Left cardiac atrium (tissue), 4 donors: ENCODE data around the gene ARTN. TPM values are rescaled to one million over a fixed set of nuclear protein-coding genes. Genes with fewer than 3 reads are reported as not detected.
A peak's percentile ranks its signal among the peaks of the same experiment; 100 is the strongest.

ENCODE experiments used
- ATAC-seq, 2 donors: fragments of 200-7000 bp; cut with Tn5 transposase; one replicate each; pipeline ENCODE4 v1.9.1; 2020; ENCODE audit warnings: mild to moderate bottlenecking in 2 of 2, moderate library complexity in 2 of 2
- DNase-seq: peaks from one replicate; pipeline ENCODE4 v3.0.0-alpha.2; 2020
- intact Hi-C, 2 donors: fragments of 100-400 bp; cut with DNase I; formaldehyde crosslinking; loops; one replicate each; pipeline versions ENCODE4 v1.14.1 to v1.15.1; 2022 to 2023
- total RNA-seq, 2 donors: library from RNA; stranded (reverse); fragmentation: NEBNext Ultra II Directional; extraction: Animal tissue kit (Norgen Biotek cat#: 25700); gene quantifications; one replicate each; pipeline ENCODE4 v1.2.1, GENCODE V29; 2021
- donor health status: DM: no; HTN: yes; CAD: no.
- donor health status: DM: no; HTN: yes; CAD: no; lungs with severe emphysema.
- donor health status: DM: yes; HTN: yes; CAD: no.
- donor health status: Dilated cardiomyopathy.

ARTN gene
- total RNA-seq, 2 donors from 2014 or later = 0.18 to 0.86 TPM

DNA sequence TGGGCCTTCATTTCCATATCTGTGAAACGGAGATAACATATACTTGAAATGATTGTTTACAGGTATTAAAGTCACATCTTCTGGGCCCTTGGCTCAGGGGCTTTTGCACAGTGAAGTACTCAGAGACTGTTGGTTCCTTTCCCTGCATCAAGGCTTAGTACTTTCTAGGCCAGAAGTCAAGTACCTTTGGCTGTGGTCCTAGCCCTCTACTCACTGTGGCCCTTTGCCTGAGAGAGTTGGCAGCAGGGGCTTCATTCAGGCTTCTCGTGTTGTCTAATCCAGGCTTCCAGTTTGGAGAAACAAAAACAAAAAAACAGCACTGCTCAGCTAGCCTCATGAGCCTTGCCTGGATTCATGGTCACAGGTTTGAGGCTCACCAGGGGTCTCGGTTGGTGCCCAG, 28.1 kb downstream of the ARTN start:
- ATAC-seq (no peak), DNase-seq (no peak)
- intact Hi-C loops = no loop called here

DNA sequence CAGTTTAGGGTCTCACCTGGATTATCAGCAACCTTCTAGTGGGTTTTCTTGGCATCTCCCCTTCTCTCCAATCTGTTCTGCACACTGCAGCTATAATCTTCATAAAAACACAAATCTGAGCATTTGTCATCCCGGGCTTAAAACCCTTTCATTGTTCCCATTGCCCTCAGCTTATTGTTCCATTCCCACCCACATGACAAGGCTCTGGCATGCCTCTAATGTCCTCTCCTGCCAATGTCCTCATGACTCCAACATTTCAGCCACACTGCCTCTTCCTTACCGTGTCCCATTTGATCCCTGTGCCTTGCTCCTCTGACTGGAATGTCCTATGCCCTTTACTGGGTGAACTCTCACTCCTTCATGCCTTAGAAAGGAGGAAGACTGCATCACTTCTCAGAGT, 28.7 kb downstream of the ARTN start:
- ATAC-seq = no peak
- DNase-seq = no peak
- intact Hi-C loops = no loop called here

DNA sequence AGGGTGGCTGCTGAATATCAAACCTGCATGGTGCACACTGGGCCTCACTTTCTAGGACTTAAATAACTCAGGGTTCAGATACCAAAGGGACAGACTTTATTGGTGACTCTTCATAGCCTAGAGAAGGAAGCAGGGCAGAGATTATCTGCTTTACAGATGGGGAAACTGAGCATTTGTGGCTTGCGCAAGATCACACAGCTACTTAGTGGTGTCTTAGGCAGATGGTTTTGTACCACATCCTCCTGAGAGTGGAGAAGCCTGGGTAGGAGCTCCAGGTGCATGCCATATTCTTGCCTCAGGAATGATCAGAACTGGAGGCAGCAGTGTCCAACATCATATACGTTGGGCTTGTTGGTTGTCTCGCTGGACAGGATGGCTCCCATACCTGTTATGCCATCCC, 29.4 kb downstream of the ARTN start:
- DNase-seq (no peak), ATAC-seq (no peak)
- intact Hi-C loops = no loop called here

DNA sequence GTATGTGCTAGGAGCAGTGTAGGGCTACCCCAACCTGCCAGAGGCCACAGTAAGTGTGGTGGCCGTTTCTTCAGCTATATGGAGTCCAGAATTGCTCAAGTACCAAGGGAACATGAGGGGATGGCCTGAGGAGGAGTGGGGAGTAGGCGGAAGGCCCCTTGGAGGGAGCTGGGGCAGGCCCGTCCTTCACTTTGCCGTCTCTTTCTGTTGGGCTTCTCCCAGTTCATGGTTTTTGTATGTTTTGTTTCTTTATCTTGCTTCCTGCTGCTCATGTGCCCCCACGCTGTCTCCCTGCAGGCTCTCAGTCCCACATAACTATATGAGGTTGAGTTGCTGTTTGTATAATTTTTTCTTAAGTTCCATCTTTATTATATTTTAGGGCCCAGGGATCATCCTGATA, 30.3 kb downstream of the ARTN start:
- intact Hi-C loops = no loop called here
- ATAC-seq (no peak), DNase-seq (no peak)

DNA sequence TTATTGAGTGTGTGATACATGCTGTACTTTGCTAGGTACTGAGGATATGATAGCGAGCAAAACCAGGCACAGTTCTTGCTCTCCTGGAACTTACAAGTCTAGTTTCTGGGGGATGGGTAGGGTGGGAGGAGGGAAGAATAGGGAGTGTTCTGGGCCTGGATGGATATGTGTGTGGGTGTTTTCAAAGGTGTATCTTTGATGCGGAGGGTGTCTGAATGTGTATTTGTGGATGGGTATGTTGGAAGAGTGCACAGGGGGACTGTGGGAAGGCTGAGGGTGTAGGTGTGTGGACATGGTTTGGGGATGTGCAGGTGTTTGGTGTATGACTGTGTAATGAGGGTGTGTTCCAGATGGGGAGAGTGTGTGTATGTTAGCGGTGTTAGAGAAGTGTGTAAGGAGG, 31.7 kb downstream of the ARTN start:
- ATAC-seq = no peak
- DNase-seq = no peak
- intact Hi-C loops = no loop called here

DNA sequence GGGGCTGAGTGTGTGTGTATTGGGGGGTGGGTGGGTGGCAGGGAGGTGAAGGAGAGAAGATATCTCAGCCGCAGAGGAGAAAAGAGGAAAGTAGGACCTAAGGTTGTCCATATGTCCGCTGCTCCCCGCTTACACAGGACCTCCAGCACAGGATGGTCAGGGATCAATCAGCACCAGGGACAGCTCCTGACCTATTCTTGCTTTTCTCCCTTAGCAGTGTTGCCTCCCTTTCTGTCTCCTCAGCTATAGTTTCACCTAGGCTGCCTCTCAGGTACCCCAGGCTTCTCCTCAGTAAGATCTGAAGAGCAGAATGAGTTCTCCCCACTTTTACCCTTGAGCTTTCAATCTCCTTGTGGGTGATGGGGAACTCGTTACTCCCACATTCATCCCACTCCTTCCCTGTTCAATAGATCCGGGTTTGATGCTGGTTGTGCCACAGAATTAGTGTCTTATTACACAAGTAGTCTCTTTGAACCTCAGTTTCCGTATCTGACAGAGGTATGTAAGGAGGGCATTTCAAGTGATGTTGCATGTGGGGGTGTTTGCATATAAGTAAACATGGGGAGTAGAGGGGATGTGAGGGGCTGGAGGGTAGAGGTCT, 34.8 kb downstream of the ARTN start:
- ATAC-seq = no peak
- intact Hi-C loops = no loop called here
- no peak for DNase-seq

DNA sequence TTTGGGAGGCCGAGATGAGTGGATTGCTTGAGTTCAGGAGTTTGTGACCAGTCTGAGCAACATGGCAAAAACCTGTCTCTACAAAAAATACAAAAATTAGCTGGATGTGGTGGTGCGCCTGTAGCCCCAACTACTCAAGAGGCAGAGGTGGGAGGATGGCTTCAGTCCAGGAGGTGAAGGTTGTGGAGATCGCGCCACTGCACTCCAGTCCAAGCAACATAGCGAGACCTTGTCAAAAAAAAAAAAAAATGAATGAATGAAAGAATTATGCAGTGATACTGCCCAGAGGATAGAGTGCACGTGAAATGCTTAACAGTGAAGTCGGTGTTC, 35.8 kb downstream of the ARTN start:
- DNase-seq (no peak), ATAC-seq (no peak)
- intact Hi-C loops = no loop called here

DNA sequence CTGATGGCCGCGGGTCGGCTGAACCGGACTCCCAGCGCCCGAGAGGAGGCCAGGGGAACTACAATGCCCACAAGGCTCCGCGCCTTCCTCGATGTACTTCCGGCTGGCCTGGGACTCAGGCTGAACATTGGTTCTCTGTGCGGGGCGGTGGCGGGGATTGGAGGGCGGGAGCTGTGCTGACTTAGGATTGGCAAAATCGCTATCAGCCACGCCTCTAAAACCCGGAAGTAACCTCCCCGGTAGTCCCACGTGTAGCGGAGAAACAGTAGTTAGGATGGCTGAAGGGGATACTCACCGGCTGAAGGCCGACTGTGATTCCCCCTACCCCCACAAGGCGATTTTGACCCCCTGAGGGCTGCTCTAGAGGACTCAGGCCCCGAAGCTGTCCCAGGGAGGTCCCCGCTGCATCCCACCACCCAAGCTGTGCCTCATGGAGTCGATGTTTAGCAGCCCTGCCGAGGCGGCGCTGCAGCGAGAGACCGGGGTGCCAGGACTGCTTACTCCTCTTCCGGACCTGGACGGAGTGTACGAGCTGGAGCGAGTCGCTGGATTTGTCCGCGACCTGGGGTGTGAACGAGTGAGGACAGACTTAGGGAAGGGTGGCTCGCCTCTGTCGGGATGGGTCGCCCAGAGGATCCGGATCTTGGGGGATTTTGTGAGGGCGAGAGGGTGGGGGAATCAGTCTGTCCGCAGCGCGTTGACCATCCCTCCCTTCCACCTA, 36.3 kb downstream of the ARTN start, which contains the start of gene DPH2:
Gene DPH2 (plus strand): TSS at position 265 of the 721 bp plus-strand sequence. CDS start 166 bp downstream, at position 431.
- intact Hi-C loops = no loop called here
- ATAC-seq = peak; percentile 93 to 95

DNA sequence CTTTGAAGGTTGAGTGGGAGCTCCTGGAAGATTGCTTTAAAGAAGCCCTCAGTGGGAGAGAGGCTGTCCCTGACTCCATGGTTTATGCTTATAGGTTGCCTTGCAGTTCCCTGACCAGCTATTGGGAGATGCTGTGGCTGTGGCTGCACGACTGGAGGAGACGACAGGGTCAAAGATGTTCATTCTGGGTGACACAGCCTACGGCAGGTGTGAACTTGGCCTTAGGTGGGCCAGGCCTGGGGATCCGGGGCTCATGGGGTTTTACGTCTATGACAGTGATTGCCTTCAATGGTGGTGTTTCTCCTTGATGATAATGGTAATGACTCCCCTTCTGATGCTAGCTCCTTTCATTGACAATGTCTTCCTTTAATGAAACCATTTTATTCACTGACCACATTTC, 36.9 kb downstream of the ARTN start:
- intact Hi-C loops = no loop called here
- DNase-seq (no peak), ATAC-seq (no peak)

More for the DNA sequence above, 36.3 kb downstream of the ARTN start, which contains the start of gene DPH2:
- DNase-seq = peak; percentile 98

DNA sequence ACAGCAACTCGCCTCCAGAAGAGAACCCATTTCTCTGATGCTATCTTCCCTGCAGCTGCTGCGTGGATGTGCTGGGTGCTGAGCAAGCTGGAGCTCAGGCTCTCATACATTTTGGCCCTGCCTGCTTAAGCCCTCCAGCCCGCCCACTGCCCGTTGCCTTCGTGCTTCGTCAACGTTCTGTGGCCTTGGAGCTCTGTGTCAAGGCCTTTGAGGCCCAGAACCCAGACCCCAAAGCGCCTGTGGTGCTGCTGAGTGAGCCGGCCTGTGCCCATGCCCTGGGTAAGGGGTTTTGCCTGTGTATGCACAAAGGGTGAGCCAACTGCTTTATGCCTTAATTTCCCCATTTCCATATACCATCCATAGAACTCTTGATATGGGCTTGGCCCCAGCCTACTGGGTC, 37.3 kb downstream of the ARTN start:
- ATAC-seq = no peak
- intact Hi-C loops = no loop called here
- no peak for DNase-seq

DNA sequence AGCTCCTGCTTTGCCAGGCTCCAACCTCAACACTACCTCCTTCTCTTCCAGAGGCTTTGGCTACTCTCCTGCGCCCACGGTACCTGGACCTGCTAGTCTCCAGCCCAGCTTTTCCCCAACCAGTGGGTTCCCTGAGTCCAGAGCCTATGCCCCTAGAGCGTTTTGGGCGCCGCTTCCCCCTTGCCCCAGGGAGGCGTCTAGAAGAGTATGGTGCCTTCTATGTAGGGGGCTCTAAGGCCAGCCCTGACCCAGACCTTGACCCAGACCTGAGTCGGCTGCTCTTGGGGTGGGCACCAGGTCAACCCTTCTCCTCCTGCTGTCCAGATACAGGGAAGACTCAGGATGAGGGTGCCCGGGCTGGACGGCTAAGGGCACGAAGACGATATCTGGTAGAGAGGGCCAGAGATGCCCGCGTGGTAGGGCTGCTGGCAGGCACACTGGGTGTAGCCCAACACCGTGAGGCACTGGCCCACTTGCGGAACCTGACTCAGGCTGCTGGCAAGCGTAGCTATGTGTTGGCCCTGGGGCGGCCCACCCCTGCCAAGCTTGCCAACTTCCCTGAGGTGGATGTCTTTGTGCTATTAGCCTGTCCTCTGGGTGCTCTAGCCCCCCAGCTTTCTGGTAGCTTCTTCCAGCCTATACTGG, 37.9 kb downstream of the ARTN start:
- ATAC-seq (no peak), DNase-seq (no peak)
- intact Hi-C loops = no loop called here

DNA sequence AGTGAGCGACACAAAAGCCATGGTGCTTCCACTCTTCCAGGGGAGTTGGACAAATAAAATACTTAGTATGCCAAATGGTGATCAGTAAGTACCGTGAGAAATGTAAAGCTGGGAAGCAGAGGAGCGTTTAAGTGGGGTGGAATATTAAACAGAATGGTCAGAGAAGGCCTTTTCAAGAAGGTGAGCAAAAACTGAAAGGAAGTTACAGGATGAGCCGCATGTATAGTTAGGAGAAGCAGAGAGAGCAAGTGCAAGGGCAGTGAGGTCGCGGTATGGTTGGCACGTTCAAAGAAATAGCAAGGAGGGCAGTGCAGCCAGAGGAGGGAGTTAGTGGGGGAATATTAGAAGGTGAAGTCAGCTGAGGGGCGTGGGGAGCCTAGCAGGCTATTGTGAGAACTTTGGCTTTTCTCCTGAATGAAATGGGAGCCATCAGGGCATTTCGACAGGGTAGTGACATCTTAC, 40.4 kb downstream of the ARTN start:
- intact Hi-C loops = no loop called here
- ATAC-seq = no peak
- DNase-seq = no peak

DNA sequence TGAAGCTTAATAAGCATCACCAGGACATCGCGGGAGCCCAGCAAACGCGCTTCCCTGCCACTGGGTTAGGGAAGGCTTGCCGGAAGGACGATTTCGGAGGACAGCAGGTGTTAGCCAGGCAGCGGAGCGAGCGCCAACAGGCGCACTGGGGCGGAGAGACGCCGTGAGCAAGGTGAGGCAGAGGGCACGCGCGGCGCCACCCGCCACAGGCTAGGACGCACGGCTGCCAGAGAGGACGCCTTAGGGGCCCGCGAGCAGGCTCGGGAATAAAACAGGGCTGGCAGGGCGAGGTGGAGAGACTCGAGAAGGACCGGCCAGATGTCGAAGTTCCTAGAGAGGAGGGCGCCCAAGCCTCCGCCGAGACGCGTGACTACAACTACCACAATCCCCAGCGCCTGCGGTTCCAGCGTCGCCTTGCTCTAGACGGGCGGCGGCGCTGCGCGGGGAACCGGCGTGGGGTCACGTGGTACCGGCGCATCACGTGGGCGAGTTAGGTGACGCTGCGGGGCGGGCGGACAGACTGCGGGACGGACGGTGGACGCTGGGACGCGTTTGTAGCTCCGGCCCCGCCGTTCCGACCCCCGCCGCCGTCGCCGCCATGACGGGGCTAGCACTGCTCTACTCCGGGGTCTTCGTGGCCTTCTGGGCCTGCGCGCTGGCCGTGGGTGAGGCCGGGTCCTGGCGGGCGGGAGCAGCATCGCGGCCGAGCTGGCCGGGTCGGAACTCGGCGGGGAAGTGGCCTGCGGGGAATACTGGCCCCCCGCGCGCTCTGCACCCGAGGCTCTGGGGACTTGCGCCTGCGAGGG, 41.0 kb downstream of the ARTN start, which contains the start of gene ATP6V0B:
Gene ATP6V0B (plus strand): TSS at position 518 of the 806 bp plus-strand sequence. CDS start 81 bp downstream, at position 599.
- intact Hi-C loops = no loop called here
- ATAC-seq (peak; percentile 88 to 92), DNase-seq (peak; percentile 98)

DNA sequence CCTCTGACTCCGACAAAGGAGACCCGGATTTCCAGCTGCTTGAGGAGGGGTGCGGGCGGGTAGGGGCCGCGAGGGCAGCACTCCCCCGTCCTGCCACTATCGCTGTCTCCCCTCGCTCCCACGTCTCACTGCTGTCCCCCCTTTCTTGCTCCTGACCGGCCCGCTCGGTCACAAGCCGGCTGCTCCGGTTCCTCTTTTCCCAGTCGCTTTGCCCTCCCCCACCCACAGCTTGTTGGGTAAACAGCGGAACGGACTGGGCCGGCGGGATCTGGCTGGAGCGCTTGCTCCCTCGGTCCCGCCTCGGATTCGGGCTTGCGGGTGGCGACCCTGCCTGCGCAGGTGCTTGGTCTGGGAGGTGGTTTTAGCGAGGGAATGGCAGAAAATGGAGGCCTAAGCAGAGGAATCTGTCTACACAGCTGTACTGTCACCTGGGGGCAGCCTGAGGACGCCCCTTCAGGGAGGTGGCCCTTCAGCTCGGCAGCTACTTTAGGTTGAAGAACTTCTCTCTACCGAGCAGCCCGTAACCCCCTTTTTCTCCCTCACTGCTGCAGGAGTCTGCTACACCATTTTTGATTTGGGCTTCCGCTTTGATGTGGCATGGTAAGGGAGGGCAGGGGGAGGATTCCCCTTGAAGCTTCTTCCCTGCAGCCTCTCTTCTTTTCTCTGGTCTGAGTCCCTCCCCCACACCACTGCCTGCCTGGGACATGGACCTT, 41.8 kb downstream of the ARTN start:
- ATAC-seq (peak; percentile 34 to 39), DNase-seq (peak; percentile 74)
- intact Hi-C loops = no loop called here

DNA sequence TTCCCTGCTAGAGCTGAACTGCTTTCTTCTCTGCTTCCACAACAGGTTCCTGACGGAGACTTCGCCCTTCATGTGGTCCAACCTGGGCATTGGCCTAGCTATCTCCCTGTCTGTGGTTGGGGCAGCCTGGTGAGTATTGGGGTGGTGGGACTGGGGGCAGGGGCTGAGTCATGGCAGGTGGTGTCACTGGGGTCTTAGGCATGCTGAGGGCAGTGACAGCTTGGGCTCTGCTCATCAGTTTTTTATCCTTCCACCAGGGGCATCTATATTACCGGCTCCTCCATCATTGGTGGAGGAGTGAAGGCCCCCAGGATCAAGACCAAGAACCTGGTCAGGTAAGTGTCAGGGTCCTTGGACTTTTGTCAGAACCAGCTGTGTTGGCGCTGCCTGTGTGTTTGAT, 42.4 kb downstream of the ARTN start:
- DNase-seq (no peak), ATAC-seq (no peak)
- intact Hi-C loops = no loop called here

DNA sequence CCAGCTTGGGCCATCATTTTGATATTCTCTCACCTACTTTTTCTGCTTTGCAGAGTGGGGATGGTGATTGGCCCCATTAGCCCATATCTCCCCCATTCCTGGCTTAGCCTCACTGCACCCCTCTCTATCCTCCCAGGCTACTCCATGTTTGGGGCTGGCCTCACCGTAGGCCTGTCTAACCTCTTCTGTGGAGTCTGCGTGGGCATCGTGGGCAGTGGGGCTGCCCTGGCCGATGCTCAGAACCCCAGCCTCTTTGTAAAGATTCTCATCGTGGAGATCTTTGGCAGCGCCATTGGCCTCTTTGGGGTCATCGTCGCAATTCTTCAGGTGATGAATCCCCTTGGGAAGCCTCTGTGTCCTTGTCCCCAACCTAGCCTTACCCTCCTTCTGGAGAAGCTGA, 43.3 kb downstream of the ARTN start:
- intact Hi-C loops = no loop called here

DNA sequence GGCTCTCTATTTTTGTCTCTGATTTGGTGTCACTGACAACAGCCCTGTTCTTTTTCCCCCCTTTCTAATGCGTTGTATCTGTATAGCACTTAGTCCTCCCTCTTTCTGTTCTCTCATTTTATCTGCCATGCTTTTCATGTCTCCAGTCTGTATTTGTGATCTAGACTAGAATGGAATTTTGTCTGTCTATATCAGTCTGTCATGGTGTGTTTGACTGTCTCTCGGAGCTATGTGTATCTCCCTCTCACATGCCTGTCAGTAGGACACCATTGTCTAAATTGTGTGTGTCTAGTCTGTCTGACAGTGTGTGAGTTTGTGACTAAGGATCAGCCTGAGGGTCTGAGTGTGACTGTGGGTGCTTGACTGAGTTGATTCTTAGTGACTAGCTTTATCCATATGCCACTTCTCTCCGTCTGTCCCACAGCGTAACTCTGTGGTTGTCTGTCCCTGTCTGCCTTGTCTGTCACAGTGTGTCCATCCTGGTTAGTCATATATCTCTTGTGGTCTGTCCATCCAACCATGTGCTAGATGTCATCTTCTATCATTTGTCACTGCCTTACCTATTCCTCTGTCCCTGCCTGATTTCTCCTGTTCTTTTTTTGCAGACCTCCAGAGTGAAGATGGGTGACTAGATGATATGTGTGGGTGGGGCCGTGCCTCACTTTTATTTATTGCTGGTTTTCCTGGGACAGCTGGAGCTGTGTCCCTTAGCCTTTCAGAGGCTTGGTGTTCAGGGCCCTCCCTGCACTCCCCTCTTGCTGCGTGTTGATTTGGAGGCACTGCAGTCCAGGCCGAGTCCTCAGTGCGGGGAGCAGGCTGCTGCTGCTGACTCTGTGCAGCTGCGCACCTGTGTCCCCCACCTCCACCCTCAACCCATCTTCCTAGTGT, 44.0 kb downstream of the ARTN start:
- intact Hi-C loops = no loop called here
- ATAC-seq (no peak), DNase-seq (no peak)

More for the DNA sequence above, 43.3 kb downstream of the ARTN start:
- no peak for DNase-seq
- no peak for ATAC-seq

DNA sequence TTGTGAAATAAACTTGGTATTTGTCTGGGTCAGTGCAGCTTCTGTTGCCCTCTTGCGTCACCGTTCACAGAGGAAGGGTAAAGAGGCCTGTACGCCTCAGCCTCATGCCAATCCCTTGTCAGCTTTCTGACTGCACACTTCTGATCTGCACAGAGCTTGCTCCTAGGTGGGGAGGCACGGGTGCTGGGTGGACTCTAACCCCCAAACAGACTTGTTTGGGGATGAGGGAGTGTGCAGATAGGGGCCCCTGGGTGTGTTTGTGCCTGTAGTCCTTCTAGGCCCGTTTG, 44.6 kb downstream of the ARTN start:
- intact Hi-C loops = no loop called here
- DNase-seq = no peak

More for the DNA sequence above, 44.6 kb downstream of the ARTN start:
- ATAC-seq = no peak
